GM23248 (cell line): ENCODE data around the gene SMC5.

Experiments
- EZH2 ChIP-seq: fragments of 200-600 bp; sonication (generic); IDR thresholded peaks from 2 replicates; pipeline ENCODE4 v1.6.1; 2018; ENCODE audit warnings: antibody characterized with exemption, mild to moderate bottlenecking; ENCODE audit not compliant: insufficient read depth, poor library complexity, severe bottlenecking
- EZH2phosphoT487 ChIP-seq: fragments of 200-600 bp; sonication (generic); IDR thresholded peaks from 2 replicates; pipeline ENCODE4 v1.6.1; 2018; ENCODE audit warnings: antibody characterized with exemption, moderate library complexity, mild to moderate bottlenecking, low read depth; ENCODE audit not compliant: insufficient read depth

- TF ChIP-seq EZH2 (no peak), EZH2phosphoT487 (no peak)
Observed at GRCh38 chr9:70340572-70340971, 81.8 kb downstream of the SMC5 start.
